ENCODE measurements around the gene ACIN1. TPM values are rescaled to one million over a fixed set of nuclear protein-coding genes. Genes with fewer than 3 reads are reported as not detected.

Gene ACIN1
- total and polyA plus RNA-seq, 10 of the 15 experiments (the other 5 are each of a cell fraction or from before 2014, with no cell fraction given): 4.3 to 148 (median 93.4) TPM

DNA sequence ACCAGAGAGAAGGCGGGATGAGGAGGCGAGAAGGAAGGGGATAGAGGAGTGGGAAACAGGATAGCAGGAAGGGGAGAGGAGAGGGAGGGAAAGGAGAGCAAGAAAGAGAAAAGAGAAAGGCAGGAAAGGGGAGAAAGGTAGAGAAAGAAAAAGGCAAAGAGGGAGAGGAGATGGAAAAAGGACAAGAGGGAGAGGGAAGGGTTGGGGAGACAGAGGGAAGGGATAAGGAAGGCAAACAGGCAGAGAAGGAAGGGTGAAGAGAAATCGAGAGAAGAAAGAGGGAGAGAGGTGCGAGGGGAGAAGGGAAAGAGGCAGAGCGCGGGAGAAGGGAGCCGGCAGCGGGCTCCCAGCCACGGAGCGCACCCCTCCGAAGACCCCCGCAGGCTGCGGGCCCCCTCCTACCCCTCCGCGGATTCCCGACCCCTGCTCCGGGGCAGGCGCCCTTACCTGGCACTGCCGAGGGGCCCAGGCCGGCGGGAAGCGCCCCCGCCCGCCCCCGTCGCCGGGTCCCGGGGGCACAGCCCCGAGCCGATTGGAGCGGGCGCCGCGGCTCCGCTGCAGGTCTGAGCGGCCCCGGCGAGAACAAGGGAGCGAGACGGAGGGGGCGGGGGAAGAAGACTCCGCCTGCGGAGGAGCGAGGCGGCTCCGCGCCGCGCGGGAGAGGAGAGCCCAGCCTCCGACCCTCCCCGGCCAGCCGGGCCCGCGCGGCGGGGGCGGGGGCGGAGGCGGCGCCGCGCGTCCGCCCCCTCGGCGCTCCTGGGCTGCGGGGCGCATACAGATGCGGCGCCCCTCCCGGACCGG lies 37.8 kb downstream of the ACIN1 start, which contains the start of gene CDH24 (continued):
- TF ChIP-seq POU2F2 (IDR thresholded peaks at IDR 0.05; ENCODE audit: borderline replicate concordance, low read depth, low read length) (no peak), BACH1 (IDR thresholded peaks at IDR 0.05; ENCODE audit: borderline replicate concordance) (0 out of 2 replicates have a peak, but pooled peaks have one; percentile 25), EP300 (IDR thresholded peaks at IDR 0.05; ENCODE audit: borderline replicate concordance in 1 of 2, control insufficient read depth in 1 of 2, low read depth in 2 of 2, low read length in 2 of 2) (no peak), ZBED1 (IDR thresholded peaks at IDR 0.05; ENCODE audit: borderline replicate concordance) (no peak), GABPA (IDR thresholded peaks at IDR 0.05; ENCODE audit: low read depth) (no peak), CREM (IDR thresholded peaks at IDR 0.05; ENCODE audit: low read depth) (no peak), SIN3A (IDR thresholded peaks at IDR 0.05; ENCODE audit: low read depth, low read length) (no peak), GATAD2B (conservative IDR thresholded peaks at IDR 0.05; ENCODE audit: low read depth) (no peak), LARP7 (IDR thresholded peaks at IDR 0.05) (no peak), HDGF (IDR thresholded peaks at IDR 0.05) (peak; percentile 47; the same call in 1 of the 2 replicates), TAF1 (IDR thresholded peaks at IDR 0.05; ENCODE audit: borderline replicate concordance, low read depth, low read length) (no peak)
- TF ChIP-seq, protein P1, sequence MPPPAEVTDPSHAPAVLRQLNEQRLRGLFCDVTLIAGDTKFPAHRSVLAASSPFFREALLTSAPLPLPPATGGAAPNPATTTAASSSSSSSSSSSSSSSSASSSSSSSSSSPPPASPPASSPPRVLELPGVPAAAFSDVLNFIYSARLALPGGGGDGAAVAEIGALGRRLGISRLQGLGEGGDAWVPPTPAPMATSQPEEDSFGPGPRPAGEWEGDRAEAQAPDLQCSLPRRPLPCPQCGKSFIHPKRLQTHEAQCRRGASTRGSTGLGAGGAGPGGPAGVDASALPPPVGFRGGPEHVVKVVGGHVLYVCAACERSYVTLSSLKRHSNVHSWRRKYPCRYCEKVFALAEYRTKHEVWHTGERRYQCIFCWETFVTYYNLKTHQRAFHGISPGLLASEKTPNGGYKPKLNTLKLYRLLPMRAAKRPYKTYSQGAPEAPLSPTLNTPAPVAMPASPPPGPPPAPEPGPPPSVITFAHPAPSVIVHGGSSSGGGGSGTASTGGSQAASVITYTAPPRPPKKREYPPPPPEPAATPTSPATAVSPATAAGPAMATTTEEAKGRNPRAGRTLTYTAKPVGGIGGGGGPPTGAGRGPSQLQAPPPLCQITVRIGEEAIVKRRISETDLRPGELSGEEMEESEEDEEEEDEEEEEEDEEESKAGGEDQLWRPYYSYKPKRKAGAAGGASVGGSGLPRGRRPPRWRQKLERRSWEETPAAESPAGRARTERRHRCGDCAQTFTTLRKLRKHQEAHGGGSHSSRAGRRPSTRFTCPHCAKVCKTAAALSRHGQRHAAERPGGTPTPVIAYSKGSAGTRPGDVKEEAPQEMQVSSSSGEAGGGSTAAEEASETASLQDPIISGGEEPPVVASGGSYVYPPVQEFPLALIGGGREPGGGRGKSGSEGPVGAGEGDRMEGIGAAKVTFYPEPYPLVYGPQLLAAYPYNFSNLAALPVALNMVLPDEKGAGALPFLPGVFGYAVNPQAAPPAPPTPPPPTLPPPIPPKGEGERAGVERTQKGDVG (CRISPR knock-in tag; IDR thresholded peaks at IDR 0.05): no peak
- TF ChIP-seq, protein P2, sequence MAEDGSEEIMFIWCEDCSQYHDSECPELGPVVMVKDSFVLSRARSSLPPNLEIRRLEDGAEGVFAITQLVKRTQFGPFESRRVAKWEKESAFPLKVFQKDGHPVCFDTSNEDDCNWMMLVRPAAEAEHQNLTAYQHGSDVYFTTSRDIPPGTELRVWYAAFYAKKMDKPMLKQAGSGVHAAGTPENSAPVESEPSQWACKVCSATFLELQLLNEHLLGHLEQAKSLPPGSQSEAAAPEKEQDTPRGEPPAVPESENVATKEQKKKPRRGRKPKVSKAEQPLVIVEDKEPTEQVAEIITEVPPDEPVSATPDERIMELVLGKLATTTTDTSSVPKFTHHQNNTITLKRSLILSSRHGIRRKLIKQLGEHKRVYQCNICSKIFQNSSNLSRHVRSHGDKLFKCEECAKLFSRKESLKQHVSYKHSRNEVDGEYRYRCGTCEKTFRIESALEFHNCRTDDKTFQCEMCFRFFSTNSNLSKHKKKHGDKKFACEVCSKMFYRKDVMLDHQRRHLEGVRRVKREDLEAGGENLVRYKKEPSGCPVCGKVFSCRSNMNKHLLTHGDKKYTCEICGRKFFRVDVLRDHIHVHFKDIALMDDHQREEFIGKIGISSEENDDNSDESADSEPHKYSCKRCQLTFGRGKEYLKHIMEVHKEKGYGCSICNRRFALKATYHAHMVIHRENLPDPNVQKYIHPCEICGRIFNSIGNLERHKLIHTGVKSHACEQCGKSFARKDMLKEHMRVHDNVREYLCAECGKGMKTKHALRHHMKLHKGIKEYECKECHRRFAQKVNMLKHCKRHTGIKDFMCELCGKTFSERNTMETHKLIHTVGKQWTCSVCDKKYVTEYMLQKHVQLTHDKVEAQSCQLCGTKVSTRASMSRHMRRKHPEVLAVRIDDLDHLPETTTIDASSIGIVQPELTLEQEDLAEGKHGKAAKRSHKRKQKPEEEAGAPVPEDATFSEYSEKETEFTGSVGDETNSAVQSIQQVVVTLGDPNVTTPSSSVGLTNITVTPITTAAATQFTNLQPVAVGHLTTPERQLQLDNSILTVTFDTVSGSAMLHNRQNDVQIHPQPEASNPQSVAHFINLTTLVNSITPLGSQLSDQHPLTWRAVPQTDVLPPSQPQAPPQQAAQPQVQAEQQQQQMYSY (CRISPR knock-in tag; IDR thresholded peaks at IDR 0.05): no peak
- TF ChIP-seq, protein P3, sequence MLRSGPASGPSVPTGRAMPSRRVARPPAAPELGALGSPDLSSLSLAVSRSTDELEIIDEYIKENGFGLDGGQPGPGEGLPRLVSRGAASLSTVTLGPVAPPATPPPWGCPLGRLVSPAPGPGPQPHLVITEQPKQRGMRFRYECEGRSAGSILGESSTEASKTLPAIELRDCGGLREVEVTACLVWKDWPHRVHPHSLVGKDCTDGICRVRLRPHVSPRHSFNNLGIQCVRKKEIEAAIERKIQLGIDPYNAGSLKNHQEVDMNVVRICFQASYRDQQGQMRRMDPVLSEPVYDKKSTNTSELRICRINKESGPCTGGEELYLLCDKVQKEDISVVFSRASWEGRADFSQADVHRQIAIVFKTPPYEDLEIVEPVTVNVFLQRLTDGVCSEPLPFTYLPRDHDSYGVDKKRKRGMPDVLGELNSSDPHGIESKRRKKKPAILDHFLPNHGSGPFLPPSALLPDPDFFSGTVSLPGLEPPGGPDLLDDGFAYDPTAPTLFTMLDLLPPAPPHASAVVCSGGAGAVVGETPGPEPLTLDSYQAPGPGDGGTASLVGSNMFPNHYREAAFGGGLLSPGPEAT (IDR thresholded peaks at IDR 0.05; ENCODE audit: low read depth): no peak
- TF ChIP-seq, protein P4, sequence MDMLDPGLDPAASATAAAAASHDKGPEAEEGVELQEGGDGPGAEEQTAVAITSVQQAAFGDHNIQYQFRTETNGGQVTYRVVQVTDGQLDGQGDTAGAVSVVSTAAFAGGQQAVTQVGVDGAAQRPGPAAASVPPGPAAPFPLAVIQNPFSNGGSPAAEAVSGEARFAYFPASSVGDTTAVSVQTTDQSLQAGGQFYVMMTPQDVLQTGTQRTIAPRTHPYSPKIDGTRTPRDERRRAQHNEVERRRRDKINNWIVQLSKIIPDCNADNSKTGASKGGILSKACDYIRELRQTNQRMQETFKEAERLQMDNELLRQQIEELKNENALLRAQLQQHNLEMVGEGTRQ (IDR thresholded peaks at IDR 0.05; ENCODE audit: borderline replicate concordance, low read depth, low read length): no peak
- TF ChIP-seq, protein P5, sequence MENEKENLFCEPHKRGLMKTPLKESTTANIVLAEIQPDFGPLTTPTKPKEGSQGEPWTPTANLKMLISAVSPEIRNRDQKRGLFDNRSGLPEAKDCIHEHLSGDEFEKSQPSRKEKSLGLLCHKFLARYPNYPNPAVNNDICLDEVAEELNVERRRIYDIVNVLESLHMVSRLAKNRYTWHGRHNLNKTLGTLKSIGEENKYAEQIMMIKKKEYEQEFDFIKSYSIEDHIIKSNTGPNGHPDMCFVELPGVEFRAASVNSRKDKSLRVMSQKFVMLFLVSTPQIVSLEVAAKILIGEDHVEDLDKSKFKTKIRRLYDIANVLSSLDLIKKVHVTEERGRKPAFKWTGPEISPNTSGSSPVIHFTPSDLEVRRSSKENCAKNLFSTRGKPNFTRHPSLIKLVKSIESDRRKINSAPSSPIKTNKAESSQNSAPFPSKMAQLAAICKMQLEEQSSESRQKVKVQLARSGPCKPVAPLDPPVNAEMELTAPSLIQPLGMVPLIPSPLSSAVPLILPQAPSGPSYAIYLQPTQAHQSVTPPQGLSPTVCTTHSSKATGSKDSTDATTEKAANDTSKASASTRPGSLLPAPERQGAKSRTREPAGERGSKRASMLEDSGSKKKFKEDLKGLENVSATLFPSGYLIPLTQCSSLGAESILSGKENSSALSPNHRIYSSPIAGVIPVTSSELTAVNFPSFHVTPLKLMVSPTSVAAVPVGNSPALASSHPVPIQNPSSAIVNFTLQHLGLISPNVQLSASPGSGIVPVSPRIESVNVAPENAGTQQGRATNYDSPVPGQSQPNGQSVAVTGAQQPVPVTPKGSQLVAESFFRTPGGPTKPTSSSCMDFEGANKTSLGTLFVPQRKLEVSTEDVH (IDR thresholded peaks at IDR 0.05; ENCODE audit: low read depth, partially characterized antibody): no peak

Data from GM12878 (cell line).